ENCODE results near the gene DAG1.
A peak's percentile ranks its signal among the peaks of the same experiment; 100 is the strongest.

The DAG1 gene

GRCh38 chr3:49469936-49470713 is at the start of gene DAG1:
DAG1 (plus strand) TSS chr3:49470267; CDS start chr3:49510535, 40,268 bp downstream.
- peak; percentile 89 for DNase-seq

DNA sequence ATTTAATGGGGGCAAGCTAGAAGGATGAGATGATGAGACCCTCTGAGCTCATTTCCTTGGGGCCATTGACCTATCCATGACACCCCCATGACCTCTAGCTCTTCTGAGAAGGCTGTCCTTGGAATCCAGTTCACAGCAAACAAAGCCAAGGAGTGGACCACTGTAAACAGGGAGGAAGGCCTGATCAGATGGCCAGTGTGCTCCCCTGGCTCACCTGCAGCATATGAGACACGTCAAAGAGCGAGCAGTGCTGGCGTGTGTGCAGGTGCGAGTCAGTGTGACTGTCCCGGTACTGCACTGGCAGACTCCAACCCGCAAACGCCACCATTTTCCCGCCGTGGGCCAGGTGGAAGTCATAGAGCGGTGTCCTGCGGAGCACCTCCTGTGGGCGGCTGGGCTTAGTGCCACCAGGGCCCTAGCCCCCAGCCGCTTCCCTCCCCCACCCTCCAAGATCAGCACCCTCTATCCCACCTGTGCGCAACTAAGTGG is 48.1 kb upstream of the DAG1 start:
- DNase-seq, result no peak

- no peak for DNase-seq
These were observed 47.5 kb upstream of the DAG1 start, which contains the start of gene AMT for GRCh38 chr3:49422379-49423248. AMT (minus strand) TSS chr3:49422473; CDS start chr3:49422450, 23 bp downstream.

GRCh38 chr3:49424816-49425215 is 45.3 kb upstream of the DAG1 start:
- DNase-seq, result no peak

GRCh38 chr3:49427586-49427985 is 42.5 kb upstream of the DAG1 start:
- DNase-seq, result no peak

DNA sequence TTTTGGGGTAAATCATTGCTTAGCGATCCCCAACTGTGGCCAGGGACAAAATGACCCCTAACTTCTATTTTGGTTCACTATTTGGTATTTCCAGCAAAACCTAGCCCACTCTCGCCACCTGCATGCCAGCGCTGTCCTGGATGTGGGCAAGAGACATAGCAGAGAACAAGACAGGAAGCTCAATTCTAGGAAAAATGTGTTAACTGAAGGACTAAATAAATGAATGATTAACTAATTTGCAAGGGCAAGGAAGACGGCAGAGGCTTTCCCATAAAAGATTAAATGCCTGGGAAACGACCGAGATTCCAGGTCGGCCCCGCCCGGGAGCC is 41.4 kb upstream of the DAG1 start:
- no peak for DNase-seq

DNA sequence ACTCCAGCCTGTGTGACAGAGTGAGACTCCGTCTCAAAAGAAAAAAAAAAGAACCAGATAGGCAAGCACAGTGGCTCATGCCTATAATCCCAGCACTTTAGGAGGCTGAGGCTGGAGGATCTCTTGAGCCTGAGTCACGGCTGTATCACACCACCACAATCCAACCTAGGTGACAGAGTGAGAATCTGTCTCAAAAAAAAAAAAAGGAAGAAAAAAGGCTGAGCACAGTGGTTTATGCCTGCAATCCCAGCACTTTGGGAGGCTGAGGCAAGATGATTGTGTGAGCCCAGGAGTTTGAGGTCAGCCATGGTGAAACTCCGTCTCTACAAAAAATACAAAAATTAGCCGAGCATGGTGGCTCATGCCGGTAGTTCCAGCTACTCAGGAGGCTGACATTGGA is 35.3 kb upstream of the DAG1 start:
- DNase-seq, result no peak

DNA sequence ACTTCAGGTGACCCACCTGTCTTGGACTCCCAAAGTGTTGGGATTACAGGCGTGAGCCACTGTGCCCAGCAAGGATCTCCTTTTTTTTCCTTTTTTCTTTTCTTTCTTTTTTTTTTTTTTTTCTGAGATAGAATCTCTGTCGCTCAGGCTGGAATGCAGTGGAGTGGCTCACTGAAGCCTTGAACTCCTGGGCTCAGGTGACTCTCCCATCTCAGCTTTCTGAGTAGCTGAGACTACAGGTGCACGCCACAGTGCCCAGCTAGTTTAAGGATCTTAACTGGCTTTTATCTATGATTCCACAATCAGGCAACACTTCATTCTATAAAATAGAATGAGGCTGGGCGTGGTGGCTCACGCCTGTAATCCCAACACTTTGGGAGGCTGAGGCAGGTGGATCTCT is 24.7 kb upstream of the DAG1 start:
- DNase-seq, result no peak

DNA sequence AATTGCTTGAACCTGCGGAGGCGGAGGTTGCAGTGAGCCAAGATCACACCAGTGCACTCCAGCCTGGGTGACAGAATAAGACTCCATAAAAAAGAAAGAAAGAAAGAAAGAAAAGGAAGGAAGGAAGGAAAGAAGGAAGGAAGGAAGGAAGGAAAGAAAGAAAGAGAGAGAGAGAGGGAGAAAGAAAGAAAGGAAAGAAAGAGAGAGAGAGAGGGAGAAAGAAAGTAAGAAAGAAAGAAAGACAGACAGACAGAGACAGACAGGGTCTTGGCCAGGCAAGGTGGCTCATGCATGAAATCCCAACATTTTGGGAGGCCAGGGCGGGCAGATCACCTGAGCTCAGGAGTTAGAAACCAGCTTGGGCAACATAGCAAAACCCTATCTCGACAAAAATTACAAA is 16.4 kb upstream of the DAG1 start:
- DNase-seq, result no peak

GRCh38 chr3:49454458-49454857 is 15.6 kb upstream of the DAG1 start:
- no peak for DNase-seq

- DNase-seq, result no peak
These were observed 15.0 kb upstream of the DAG1 start for GRCh38 chr3:49454898-49455681.

DNA sequence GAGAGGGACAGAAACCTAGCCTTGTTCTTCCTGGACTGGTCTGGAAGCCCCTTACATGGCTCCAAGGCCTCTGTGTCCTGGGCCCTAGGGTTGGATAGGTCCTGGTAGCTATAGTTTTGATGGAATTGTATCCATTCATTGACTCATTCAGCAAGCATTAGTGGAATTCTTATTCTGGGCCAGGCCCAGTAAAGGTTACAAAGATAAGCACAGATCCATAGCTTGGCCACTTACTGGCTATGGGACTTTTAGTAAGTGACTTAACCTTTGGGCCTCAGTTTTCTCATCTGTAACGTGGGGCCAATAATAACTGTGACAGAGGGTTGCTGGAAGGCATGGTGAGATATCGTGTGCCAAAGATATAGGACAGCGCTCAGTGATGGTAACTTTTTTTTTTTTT is 13.6 kb upstream of the DAG1 start:
- no peak for DNase-seq

GRCh38 chr3:49460188-49460890 is 9.7 kb upstream of the DAG1 start:
- DNase-seq, result no peak

DNA sequence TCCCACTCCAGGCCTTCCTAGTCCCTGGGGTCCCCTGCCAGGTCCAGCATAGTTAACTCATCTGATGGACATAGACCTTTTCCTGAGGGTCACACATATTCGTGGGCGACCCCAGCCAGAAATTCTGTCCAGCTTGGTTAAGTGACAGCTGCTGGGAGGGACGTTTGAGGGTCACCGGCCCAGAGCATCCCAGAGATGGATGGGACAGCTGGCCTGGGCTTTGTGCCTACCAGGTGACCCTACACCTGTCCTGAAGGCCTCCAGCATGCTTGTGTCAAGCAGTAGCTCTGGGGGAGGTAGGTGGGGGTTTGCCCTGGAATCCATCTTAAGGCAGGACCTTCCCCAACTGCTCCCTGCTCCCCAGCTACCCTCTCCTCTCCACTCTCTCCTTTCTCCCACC is 9.1 kb upstream of the DAG1 start:
- DNase-seq, result no peak

- DNase-seq, result no peak
These were observed 8.5 kb upstream of the DAG1 start for GRCh38 chr3:49461443-49462171.

- DNase-seq, result no peak
These were observed 7.8 kb upstream of the DAG1 start for GRCh38 chr3:49462222-49462621.

DNA sequence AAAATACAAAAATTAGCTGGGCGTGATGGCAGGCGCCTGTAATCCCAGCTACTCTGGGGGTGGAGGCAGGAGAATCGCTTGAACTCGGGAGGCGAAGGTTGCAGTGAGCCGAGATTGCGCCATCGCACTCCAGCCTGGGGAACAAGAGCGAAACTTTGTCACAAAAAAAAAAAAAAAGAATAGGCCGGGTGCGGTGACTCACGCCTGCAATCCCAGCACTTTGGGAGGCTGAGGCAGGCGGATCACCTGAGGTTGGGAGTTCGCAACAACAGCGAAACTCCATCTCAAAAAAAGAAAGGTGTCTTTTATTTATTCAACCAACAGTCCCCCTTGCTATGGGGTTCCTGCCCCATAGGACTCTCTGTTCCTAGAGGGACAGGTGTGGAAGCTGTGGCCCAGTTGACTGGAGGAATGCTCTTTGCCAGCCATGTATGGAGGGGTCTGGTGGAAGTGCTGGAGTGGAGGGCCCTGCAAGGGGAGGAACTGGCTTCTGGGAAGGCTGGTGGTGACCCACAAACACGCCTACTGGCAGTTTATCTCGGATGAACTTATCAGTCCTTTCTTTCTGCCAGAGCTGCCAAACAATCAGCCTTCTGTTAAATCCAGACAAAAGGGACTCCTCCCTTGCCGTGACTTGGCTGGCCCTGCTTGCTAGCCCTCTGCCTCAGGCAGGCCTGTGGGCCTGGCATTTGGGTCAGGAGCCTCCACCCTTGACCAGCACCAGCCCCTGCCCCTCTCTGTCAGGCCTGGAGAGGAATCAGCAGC is 4.6 kb upstream of the DAG1 start:
- no peak for DNase-seq

DNA sequence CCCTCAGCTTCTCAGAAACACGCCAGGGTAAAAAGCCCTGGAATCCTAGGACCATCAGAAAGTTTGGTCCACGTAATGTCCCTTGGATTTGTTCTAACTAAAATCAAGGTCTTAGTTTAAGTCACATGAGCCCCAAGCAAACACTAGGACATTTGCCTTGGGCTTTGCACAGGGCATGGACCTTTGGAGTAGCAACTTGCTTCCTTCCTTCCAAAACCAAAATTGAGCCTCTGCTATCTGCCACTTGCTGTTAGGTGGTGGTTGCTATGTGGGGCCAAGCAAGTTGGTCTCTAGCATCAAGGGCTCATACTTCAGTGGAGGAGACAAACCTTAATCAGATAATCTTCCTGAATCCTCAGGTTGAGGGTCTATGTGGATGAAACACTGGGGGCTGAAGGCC is 4.0 kb upstream of the DAG1 start:
- no peak for DNase-seq

- DNase-seq, result no peak
These were observed 781 bp upstream of the DAG1 start for GRCh38 chr3:49469037-49469935.
